GM10266 (cell line): ENCODE results near the gene RFTN1.

Source experiments
- DNase-seq: peaks from one replicate; pipeline ENCODE4 v3.0.0; 2012; ENCODE audit errors: extremely low spot score
- TF ChIP-seq, protein P1 (sequence below): IDR thresholded peaks from 2 replicates; pipeline ENCODE4 v1.5.1; 2012; ENCODE audit warnings: mild to moderate bottlenecking, low read depth; ENCODE audit not compliant: control insufficient read depth, insufficient read depth; ENCODE audit errors: missing control alignments

Gene RFTN1

DNA sequence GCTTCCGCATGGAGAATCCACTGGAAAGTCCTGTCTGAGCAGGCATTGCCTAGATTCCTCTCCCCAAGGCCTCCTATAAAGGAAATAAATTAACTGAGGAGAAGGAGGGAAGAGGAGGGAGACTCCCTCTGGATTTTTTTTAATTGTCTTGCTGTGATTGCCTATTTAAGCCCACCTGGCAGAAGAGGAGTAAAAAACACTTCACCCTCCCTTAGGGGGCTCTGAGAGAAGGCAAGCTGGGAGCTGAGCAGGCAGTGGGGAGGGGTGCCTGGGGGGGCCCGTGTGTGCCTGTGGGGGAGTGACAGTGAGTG, 138.6 kb downstream of the RFTN1 start:
- no peak for DNase-seq
- TF ChIP-seq, protein P1, sequence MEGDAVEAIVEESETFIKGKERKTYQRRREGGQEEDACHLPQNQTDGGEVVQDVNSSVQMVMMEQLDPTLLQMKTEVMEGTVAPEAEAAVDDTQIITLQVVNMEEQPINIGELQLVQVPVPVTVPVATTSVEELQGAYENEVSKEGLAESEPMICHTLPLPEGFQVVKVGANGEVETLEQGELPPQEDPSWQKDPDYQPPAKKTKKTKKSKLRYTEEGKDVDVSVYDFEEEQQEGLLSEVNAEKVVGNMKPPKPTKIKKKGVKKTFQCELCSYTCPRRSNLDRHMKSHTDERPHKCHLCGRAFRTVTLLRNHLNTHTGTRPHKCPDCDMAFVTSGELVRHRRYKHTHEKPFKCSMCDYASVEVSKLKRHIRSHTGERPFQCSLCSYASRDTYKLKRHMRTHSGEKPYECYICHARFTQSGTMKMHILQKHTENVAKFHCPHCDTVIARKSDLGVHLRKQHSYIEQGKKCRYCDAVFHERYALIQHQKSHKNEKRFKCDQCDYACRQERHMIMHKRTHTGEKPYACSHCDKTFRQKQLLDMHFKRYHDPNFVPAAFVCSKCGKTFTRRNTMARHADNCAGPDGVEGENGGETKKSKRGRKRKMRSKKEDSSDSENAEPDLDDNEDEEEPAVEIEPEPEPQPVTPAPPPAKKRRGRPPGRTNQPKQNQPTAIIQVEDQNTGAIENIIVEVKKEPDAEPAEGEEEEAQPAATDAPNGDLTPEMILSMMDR, result no peak

DNA sequence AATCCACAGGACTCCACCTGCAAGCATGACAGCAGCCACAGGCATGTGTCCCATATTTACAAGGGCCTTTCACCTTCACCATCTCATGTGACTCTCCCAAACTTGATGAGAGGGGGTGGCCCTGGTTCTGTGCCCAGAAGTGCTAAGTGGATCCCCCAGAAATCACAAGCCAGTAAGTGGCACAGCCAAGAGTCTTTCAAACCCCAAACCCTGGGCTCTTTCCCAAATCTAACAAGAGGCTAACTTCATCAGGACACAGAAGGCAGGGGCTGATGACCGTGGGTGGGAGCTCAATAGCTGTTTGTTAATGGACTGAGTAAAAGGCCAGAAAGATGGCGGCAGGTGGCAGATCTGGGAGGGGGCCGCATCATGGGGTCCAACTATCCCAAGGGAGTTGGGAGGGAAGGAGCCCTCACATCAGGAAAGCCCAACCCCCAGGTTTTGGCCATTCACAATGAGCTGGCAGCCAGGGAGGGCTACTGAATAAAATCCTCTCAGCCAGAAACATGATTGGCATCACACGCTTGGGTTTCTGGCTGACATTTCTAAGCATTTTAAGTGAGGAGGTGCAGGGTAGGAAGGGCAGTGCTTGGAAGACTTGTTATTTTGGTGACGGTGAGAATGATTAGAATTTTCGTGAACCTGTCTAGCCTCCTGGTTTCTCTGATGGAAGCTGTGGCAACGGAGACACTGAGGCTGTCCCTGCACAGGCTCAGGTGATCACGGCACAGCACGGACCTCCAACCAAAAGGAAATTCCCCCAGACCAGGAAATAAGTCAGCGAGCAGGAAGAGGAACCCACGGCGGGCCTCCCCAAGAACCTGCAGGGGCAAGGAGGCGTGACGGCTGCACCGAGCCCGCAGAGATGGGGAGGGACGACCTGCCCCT, 139.2 kb downstream of the RFTN1 start:
- TF ChIP-seq, protein P1, result no peak
- no peak for DNase-seq

DNA sequence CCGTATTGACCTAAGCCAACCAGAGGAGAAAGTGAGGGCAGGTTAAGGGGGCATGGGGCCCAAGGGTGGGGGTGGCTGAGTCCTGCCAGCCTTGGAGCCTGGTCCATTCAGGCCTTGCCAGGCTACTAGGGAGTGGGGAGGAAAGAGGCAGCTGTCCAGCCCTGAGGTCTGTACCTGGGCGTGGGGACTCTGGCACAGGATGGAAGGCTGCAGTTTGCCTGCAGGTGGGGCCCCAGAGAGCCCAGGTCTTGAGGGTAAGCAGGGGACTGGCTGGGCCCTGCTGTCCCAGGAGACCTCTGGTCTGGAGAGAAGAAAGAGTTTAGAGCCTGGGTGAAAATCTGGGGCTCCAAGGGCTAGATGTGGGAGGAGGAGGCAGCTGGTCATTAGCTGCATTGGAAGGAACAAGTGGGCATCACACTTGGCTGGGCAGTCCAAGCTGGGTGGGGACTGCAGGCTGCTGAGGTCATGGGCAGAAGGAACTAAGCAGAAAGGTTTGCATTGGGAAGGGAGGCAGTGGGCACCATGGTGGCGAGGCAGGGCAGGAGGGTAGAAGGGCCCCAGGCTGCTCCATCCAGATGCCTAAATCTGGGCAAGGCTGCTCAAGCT, 140.1 kb downstream of the RFTN1 start:
- DNase-seq, result no peak

DNA sequence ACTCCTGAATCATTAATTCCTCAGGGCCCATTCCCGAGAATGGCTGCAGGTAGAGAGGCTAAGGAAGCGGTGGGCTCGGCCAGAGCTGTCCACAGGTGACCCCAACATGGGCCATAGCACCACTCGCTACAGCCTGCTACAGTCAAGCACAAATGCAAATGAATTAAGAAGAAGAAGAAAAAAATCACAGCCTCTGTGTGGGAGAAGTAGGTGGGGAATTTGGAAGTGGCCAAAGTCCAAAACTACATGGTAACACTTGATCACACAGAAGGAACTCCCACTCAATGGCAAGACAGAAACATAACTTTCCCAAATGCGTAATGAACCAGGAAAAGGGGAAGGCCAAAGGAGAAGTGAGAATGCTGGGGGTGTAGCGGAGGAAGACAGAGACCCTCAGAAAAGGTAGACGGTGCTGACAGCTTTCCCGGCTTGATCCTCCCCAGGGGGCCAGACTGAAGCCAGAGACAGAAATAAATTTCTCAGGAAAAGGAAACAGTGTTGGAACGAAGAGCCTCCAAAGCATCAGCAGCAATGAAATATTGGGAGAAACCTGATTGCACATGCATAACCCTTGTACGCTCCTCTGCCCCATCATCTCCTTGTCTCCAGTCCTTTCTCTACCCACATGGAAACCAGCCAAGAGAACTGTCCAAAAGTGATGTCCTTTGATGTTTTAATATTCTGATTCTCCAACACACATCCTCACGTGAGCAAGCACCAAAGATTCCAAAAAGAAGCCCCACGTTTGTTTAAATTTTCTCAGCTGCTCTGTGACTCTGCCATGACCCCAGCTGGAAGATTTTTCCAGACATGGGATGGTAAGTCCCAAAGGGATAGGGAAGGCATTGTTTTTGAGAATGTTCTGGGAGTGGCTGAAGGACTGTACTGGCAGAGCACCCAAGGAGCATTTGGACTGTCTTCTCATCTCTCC, 140.9 kb downstream of the RFTN1 start:
- TF ChIP-seq, protein P1, result no peak
- no peak for DNase-seq

More for the DNA sequence above, 140.1 kb downstream of the RFTN1 start:
- TF ChIP-seq, protein P1, result no peak

DNA sequence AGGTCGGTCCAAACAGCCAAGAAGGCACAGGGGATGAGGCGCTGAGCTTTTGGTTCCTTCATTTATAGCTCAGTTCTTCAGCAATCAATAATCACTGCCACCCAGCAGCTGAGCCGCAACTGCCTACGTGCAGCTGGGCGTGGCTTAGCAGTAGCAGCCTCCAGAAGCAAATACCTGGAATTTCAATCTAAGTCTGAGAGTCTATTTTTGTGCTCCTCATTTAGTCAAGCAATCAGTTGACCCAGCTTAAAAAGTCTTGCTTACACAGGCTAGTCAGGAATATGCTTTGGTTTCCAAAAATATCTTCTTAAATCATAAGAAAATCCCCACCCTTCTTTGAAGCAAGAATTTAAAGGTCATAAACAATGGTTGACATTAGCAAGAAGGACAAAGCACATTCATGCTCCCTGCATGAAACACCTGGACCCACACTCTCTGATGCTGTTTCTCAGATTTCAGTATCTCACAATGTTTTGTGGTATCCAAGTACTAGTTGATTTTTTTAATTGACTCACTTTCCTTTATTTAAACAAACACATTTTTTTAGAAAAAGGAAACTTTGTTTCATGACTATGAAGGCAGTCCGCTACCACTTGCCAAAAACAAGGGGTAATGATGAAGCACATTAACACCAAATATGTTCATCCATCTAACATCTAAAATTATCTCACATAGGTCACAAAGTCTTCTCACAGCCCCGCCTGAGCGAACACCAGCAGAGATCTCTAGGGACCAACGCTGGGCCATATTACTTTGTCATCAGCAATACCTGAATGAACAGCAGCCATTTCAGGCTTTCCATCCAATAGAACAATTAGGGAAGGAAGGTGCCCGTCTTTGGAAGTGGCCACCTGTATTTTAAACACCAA, 142.4 kb downstream of the RFTN1 start:
- TF ChIP-seq, protein P1, result no peak
- peak; percentile 20 for DNase-seq

DNA sequence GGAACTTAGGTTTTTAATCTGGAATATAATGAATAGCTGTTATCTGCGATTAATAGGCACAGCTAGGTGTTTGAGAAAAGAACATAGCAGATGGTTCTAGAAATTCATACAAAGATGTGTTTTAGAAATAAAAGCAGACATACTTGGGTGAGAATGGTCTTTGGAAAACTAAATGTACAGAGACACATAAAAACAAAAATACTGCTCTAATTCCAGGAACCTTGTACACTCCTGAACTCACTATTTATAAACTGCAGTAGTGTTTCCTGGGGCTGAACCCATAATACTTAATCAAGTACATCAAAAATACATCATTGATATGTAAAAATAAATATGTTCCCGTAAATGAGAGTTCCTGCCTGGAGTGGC, 143.0 kb downstream of the RFTN1 start:
- TF ChIP-seq, protein P1, result no peak

More for the DNA sequence above, 143.0 kb downstream of the RFTN1 start:
- DNase-seq, result no peak
